ENCODE data around the gene DCAF10. TPM values are rescaled to one million over a fixed set of nuclear protein-coding genes. Genes with fewer than 3 reads are reported as not detected.
"Not testable (repeated sequence)": the region's sequence is repeated elsewhere in the genome, so short reads cannot be mapped to it uniquely, and the experiment has no call there.

The DCAF10 gene, protein sequence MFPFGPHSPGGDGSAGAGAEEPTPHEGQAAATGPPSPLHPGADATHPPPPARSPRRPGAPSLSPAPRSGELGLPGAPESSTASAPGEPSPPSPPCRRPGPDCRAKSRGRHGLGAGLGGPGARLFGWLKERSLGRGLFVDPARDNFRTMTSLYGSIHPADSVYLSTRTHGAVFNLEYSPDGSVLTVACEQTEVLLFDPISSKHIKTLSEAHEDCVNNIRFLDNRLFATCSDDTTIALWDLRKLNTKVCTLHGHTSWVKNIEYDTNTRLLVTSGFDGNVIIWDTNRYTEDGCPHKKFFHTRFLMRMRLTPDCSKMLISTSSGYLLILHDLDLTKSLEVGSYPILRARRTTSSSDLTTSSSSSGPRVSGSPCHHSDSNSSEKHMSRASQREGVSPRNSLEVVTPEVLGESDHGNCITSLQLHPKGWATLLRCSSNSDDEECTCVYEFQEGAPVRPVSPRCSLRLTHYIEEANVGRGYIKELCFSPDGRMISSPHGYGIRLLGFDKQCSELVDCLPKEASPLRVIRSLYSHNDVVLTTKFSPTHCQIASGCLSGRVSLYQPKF
- 18.5 and 19.4 TPM in 2 replicates for total RNA-seq

DNA sequence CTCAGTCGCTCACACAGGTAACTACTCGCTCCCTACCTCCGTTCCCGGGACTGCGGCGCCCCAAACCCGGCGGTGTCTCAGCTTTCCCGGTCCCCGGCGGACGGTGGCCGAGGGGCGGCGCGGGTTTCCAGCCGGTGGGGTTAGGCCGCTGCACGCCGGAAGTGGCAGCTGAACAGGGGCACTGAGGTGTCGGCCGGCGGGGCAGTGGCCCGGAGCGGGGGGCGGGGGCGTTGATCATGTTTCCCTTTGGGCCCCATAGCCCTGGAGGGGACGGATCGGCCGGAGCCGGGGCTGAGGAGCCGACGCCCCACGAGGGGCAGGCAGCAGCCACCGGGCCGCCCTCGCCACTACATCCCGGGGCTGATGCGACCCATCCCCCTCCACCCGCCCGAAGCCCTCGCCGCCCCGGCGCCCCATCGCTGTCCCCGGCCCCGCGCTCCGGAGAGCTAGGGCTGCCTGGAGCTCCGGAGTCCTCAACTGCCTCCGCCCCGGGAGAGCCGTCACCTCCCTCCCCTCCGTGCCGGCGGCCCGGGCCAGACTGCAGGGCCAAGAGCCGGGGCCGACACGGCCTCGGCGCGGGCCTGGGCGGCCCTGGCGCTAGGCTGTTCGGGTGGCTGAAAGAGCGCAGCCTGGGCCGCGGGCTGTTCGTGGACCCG lies at the start of gene DCAF10:
TSS of gene DCAF10 (plus strand) at position 167 of the 656 bp plus-strand sequence. CDS start at position 237, 70 bp downstream.
- Mint-ChIP-seq H3K27ac (peak within 1 kb of the TSS; percentile 80), H3K36me3 (ENCODE audit: low read depth) (peaks cover 12% of the 10 kb centered on the region), H3K4me3 (peak within 1 kb of the TSS; percentile 90), H3K4me1 (ENCODE audit: low read depth) (peaks cover 39% of the 10 kb centered on the region), H3K27me3 (ENCODE audit: insufficient read depth) (no peaks in the 10 kb centered on the region), H3K9me3 (no peaks in the 10 kb centered on the region)
- intact Hi-C loops (cut with micrococcal nuclease): loop anchor here (1.0 to 5.0 kb wide), 4 partner anchors 15 to 313 kb away; partner anchors contain the start of genes EXOSC3, POLR1E, SLC25A51 and TRMT10B
- DNase-seq (ENCODE audit: low spot score): peak; percentile 88

DNA sequence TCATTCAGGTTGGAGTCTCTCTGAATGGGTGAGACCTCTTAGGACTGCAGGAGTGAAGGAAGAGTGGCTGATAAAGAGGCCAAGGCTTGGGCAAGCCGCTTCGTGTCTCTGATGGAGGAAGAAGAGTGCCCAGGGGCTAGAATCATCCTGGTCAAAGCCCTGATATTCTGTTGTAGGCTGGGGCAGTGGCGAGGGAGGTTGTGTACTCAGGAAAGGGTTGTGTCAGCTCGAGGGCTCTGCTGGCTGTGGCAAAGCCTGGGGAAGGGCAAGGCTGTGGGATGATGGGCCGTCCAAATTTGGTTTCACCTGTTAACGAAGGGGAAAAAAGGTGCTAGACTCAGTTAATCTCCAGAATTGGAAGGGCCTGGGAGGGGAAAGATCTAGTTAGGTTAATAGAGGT lies 49.4 kb upstream of the DCAF10 start:
- DNase-seq (ENCODE audit: low spot score): no peak
- no peak overlapping the region for H3K27ac Mint-ChIP-seq
- peaks cover 27% of the 10 kb centered on the region for H3K4me1 Mint-ChIP-seq (ENCODE audit: low read depth)
- H3K27me3 Mint-ChIP-seq (ENCODE audit: insufficient read depth): peaks cover 2% of the 10 kb centered on the region
- peaks cover 14% of the 10 kb centered on the region for H3K36me3 Mint-ChIP-seq (ENCODE audit: low read depth)
- peak overlapping the region; percentile 48 for H3K4me3 Mint-ChIP-seq
- intact Hi-C loops (cut with micrococcal nuclease): loop anchor here (5.0 kb wide), 1 partner anchor 284 kb away; the partner anchor contains the start of gene ZBTB5
- H3K9me3 Mint-ChIP-seq: no peaks in the 10 kb centered on the region

DNA sequence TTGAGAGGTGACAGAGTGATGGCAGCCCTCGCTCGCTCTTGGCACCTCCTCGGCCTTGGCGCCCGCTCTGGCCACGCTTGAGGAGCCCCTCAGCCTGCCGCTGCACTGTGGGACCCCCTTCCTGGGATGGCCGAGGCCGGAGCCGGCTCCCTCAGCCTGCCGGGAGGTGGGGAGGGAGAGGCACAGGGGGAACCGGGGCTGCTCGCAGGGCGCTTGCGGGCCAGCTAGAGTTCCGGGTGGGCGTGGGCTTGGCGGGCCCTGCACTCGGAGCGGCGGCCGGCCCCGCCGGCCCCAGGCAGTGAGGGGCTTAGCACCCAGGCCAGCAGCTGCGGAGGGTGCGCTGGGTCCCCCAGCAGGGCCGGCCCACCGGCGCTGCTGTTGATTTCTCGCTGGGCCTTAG lies 48.9 kb upstream of the DCAF10 start:
- intact Hi-C loops (cut with micrococcal nuclease): loop anchor here (2.0 to 5.0 kb wide), 3 partner anchors 269 to 317 kb away; partner anchors contain the start of genes SHB and ZBTB5
- DNase-seq (ENCODE audit: low spot score); H3K27me3 Mint-ChIP-seq (ENCODE audit: insufficient read depth); H3K27ac Mint-ChIP-seq; H3K9me3 Mint-ChIP-seq; H3K4me3 Mint-ChIP-seq: not testable (repeated sequence)
- peaks cover 27% of the 10 kb centered on the region for H3K4me1 Mint-ChIP-seq (ENCODE audit: low read depth)
- peaks cover 17% of the 10 kb centered on the region for H3K36me3 Mint-ChIP-seq (ENCODE audit: low read depth)

DNA sequence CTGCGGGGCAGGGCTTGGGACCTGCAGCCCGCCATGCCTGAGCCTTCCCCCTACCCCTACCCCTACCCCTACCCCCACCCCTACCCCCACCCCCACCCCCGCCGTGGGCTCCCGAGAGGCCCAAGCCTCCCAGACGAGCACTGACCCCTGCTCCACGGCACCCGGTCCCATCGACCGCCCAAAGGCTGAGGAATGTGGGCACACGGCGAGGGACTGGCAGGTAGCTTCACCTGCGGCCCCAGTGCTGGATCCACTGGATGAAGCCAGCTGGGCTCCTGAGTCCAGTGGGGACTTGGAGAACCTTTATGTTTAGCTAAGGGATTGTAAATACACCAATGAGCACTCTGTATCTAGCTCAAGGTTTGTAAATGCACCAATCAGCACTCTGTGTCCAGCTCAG lies 48.5 kb upstream of the DCAF10 start:
- peaks cover 17% of the 10 kb centered on the region for H3K36me3 Mint-ChIP-seq (ENCODE audit: low read depth)
- H3K9me3 Mint-ChIP-seq; H3K27me3 Mint-ChIP-seq (ENCODE audit: insufficient read depth); DNase-seq (ENCODE audit: low spot score); H3K27ac Mint-ChIP-seq: not testable (repeated sequence)
- peaks cover 27% of the 10 kb centered on the region for H3K4me1 Mint-ChIP-seq (ENCODE audit: low read depth)
- intact Hi-C loops (cut with micrococcal nuclease): loop anchor here (2.0 to 5.0 kb wide), 3 partner anchors 269 to 317 kb away; partner anchors contain the start of genes SHB and ZBTB5
- peak overlapping the region; percentile 95 for H3K4me3 Mint-ChIP-seq

DNA sequence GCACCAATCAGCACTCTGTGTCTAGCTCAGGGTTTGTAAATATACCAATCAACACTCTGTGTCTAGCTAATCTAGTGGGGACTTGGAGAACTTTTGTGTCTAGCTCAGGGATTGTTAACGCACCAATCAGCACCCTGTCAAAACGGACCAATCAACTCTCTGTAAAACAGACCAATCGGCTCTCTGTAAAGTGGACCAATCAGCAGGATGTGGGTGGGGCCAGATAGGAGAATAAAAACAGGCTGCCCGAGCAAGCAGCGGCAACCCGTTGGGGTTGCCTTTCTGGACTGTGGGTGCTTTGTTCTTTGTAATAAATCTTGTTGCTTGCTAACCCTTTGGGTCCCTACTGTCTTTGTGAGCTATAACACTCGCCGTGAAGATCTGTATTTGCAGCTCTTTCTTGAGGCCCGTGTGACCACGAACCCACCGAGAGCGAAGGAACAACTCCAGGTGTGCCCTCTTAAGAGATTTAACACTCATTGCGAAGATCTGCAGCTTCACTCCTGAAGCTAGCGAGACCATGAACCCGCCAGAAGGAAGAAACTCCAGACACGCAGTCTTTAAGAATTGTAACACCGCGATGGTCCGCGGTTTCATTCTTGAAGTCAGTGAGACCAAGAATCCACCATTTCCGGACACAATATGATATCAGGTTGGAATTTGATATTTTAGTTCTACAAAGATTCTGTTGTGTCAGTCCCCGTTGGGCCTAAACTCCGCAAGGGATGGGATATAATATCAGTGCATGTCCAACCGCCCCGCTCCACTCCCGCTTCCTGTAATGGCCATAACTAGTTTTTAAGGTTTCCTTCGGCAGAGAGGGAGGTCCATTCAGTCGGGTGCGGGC lies 47.7 kb upstream of the DCAF10 start:
- no peaks in the 10 kb centered on the region for H3K9me3 Mint-ChIP-seq
- intact Hi-C loops (cut with micrococcal nuclease): loop anchor here (1.0 to 5.0 kb wide), 6 partner anchors 32 to 316 kb away; partner anchors contain the start of genes DCAF10, EXOSC3, SHB and SLC25A51
- peaks cover 27% of the 10 kb centered on the region for H3K4me1 Mint-ChIP-seq (ENCODE audit: low read depth)
- H3K36me3 Mint-ChIP-seq (ENCODE audit: low read depth): peaks cover 20% of the 10 kb centered on the region
- peak overlapping the region; percentile 82 for H3K27ac Mint-ChIP-seq
- peak overlapping the region; percentile 95 for H3K4me3 Mint-ChIP-seq
- no peak for DNase-seq (ENCODE audit: low spot score)
- peaks cover 2% of the 10 kb centered on the region for H3K27me3 Mint-ChIP-seq (ENCODE audit: insufficient read depth)

DNA sequence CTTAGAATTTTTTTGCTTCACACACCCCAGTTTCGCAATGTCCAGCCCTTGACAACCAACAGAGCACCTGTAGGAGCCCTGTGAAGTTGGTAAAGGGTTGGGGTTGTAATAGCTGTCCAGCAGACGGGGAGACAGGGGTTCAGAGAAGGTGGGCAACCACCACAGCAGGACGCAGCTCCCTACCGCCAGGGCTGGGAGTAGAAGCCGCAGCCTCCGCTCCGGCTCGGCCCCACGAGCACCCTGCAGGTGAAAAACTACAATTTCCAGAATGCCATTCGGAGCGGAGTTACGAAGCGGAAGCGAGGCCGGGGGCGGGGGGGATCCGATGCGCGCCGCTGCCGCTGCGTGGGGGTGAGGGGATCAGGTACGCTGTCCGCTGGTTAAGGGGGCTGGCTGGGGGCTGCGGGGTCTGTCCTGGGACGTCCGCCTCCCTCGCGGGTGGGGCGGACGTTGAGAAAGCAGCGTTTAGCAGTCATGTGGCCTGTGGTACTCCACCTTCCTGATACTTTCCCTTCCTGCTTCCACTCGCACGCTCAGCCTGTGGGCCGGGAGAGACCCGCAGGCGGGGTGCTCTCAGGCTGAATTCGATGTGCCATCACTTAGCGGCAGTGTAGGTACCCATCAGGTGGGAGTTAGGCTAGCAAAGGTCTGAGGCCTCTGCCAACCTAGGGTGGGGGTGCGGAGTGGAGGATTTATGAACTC lies 47.0 kb upstream of the DCAF10 start, which contains the start of gene TRMT10B:
TSS of gene TRMT10B (plus strand) at position 317 of the 702 bp plus-strand sequence. CDS start 8,127 bp downstream, outside the sequence.
- Mint-ChIP-seq H3K27me3 (ENCODE audit: insufficient read depth) (no peaks in the 10 kb centered on the region), H3K9me3 (no peaks in the 10 kb centered on the region), H3K27ac (peak within 1 kb of the TSS; percentile 82), H3K4me1 (ENCODE audit: low read depth) (peaks cover 27% of the 10 kb centered on the region), H3K36me3 (ENCODE audit: low read depth) (peaks cover 20% of the 10 kb centered on the region), H3K4me3 (peak within 1 kb of the TSS; percentile 95)
- intact Hi-C loops (cut with micrococcal nuclease): loop anchor here (1.0 to 5.0 kb wide), 6 partner anchors 32 to 315 kb away; partner anchors contain the start of genes DCAF10, EXOSC3, SHB and SLC25A51
- DNase-seq (ENCODE audit: low spot score): peak; percentile 65

DNA sequence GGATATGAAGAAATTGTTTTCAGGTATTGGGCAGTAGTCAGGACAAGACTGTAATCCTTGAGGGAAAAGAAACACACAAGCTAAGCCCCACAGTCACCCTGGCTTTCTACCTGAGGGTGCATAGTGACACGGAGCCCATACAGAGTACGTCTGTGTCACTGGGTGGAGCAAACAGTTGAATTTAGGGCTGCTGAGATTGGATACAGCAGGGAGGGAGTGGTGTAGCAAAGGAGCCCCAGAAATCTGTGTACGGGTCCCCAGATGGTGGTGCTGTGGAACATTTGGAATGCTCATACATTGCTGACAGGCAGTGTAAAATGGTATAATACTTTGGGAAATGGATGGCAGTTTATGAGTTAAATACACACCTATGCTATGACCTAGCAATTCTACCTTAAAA lies 41.9 kb upstream of the DCAF10 start:
- Mint-ChIP-seq H3K4me1 (ENCODE audit: low read depth) (peaks cover 18% of the 10 kb centered on the region), H3K27me3 (ENCODE audit: insufficient read depth) (no peaks in the 10 kb centered on the region), H3K4me3 (no peak overlapping the region), H3K36me3 (ENCODE audit: low read depth) (peaks cover 29% of the 10 kb centered on the region), H3K9me3 (no peaks in the 10 kb centered on the region), H3K27ac (no peak overlapping the region)
- intact Hi-C loops (cut with micrococcal nuclease): no loop called here
- DNase-seq (ENCODE audit: low spot score): no peak

DNA sequence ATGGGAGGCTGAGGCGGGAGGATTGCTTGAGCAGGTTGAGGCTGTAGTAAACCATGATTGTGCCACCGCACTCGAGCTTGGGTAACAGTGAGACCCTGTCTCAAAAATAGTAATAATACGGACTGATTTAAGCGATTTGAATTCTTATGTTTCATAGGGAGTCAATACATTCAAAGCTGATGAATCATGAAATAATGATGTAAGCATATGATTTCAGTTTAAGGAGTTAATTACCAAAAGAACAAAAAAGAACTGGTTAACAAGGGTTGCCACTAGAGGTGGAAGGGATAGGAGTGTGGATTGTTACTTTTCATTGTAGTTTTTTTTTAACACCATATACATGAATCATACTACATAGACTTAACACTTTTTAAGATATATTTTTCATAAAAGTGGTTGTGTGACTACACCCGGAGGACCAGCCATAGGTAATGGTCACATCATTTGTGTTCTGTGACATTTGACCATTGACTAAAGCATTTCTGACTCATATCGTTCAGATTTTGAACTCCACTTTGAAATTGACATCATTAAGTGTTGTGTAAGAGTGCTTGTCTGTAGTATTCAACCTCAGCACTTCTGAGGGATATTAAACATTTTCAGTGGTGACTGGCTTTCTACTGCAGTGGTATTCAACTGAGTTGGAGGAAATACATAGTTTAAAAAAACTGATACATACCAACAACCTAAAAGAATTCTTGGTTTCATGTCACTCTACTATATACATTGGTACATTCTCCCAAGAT lies 40.0 kb upstream of the DCAF10 start:
- no peak overlapping the region for H3K4me3 Mint-ChIP-seq

DNA sequence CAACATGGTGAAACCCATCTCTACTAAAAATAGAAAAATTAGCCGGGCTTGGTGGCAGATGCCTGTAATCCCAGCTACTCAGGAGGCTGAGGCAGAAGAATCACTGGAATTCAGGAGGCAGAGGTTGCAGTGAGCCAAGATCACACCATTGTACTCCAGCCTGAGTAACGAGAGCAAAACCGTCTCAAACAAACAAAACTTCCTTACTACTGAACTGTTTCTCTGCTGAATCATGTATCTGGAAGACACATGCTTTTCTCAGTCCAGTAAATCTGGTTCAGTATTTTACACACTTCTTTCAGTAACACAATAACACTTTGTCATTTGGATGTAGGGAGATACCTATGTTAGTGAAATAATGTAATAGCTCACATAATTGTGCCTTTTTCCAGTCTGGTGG lies 39.1 kb upstream of the DCAF10 start:
- Mint-ChIP-seq H3K27ac (no peak overlapping the region), H3K4me3 (no peak overlapping the region), H3K4me1 (ENCODE audit: low read depth) (no peaks in the 10 kb centered on the region), H3K36me3 (ENCODE audit: low read depth) (peaks cover 29% of the 10 kb centered on the region), H3K27me3 (ENCODE audit: insufficient read depth) (no peaks in the 10 kb centered on the region), H3K9me3 (peaks cover 4% of the 10 kb centered on the region)
- intact Hi-C loops (cut with micrococcal nuclease): no loop called here
- DNase-seq (ENCODE audit: low spot score): no peak

More for the DNA sequence above, 40.0 kb upstream of the DCAF10 start:
- Mint-ChIP-seq H3K27ac (no peak overlapping the region), H3K27me3 (ENCODE audit: insufficient read depth) (no peaks in the 10 kb centered on the region), H3K36me3 (ENCODE audit: low read depth) (peaks cover 28% of the 10 kb centered on the region), H3K4me1 (ENCODE audit: low read depth) (peaks cover 2% of the 10 kb centered on the region), H3K9me3 (peaks cover 4% of the 10 kb centered on the region)
- intact Hi-C loops (cut with micrococcal nuclease): no loop called here
- DNase-seq (ENCODE audit: low spot score): no peak

DNA sequence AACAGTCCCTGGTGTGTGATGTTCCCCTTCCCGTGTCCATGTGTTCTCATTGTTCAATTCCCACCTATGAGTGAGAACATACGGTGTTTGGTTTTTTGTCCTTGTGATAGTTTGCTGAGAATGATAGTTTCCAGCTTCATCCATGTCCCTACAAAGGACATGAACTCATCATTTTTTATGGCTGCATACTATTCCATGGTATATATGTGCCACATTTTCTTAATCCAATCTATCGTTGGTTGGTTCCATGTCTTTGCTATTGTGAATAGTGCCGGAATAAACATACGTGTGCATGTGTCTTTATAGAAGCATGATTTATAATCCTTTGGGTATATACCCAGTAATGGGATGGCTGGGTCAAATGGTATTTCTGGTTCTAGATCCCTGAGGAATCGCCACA lies 35.3 kb upstream of the DCAF10 start:
- intact Hi-C loops (cut with micrococcal nuclease); H3K9me3 Mint-ChIP-seq; H3K4me1 Mint-ChIP-seq (ENCODE audit: low read depth); H3K27me3 Mint-ChIP-seq (ENCODE audit: insufficient read depth); H3K27ac Mint-ChIP-seq; DNase-seq (ENCODE audit: low spot score); H3K4me3 Mint-ChIP-seq: not testable (repeated sequence)
- H3K36me3 Mint-ChIP-seq (ENCODE audit: low read depth): peaks cover 38% of the 10 kb centered on the region

DNA sequence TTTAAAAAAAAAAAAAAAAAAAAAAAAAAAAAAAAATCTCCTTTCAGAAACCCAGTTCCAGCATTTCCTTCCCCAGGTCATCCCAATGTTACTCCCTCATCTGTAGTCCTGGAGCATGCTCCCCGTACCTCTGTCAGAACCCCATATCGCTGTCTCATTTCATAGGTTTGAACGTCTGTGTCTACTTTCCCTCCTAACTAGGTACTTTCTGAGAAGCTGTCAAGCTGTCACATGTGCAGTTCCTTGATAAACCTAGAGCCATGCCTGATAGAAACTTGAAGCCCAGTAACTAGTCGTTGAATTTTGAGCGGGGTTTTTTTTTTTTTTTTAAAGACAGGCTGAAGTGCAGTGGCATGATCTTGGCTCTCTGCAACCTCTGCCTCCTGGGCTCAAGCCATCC lies 31.3 kb upstream of the DCAF10 start:
- intact Hi-C loops (cut with micrococcal nuclease): no loop called here
- no peak overlapping the region for H3K27ac Mint-ChIP-seq

More for the DNA sequence above, 31.3 kb upstream of the DCAF10 start:
- H3K9me3 Mint-ChIP-seq: peaks cover 4% of the 10 kb centered on the region
- no peaks in the 10 kb centered on the region for H3K27me3 Mint-ChIP-seq (ENCODE audit: insufficient read depth)
- no peaks in the 10 kb centered on the region for H3K4me1 Mint-ChIP-seq (ENCODE audit: low read depth)
- no peak for DNase-seq (ENCODE audit: low spot score)
- peaks cover 37% of the 10 kb centered on the region for H3K36me3 Mint-ChIP-seq (ENCODE audit: low read depth)
- no peak overlapping the region for H3K4me3 Mint-ChIP-seq

Data from activated T-helper 1 cell treated with anti-CD3 and anti-CD28 coated beads, Interleukin-12 subunit alpha, Interleukin-12 subunit beta, Interleukin-2, Interleukin-4 antibody, amounts not matched to agents 30 ng/mL and 10 ng/mL and 1 ng/mL, durations not matched to agents 14 hours and 24 hours and 36 hours (primary cell).